ENCODE data around the gene ALDOB. TPM values are rescaled to one million over a fixed set of nuclear protein-coding genes. Genes with fewer than 3 reads are reported as not detected.

ALDOB gene
- total and polyA plus RNA-seq, 8 donors, result 0.45 to 101 (median 2.5) TPM; not detected in 1

DNA sequence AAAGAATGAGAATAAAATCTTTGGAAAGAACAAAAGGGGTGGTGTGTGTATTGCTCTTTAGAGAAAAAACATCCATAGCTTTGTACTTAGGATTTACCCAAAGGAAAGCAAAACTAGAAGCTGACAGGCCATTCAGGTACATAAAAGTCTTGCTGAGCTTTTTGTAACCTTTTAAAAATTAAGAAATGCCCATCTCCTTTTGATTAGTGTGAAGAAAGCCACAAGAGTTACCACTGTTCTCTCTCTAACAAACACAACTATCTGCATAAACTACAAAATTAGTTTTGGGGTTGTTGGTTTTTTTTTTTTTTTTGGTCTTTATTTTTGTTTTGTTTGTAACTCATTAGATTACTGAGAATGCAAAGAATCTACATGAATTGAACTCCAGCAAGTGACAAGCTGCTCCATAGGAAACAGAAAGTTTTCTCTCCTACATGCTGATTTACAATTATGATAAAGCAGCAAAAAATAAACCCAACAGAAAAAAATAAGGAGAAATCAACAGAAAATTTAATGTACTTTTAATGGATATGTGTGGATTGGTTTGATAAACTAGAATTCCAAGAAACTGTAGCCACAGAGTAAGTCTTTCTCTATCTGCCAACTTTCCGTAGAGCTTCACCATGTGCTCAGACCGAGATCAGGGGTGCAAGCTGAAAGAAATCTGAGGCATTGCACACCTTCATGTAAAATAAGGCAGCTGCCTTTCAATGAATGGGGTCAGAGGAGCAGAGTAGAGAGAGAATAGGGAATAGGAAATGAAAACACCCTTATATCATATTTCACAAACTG lies 63.1 kb downstream of the ALDOB start:
- no peak overlapping the region for H3K4me3 ChIP-seq
- H3K9me3 ChIP-seq, result peaks cover 0 to 3% (median 0%) of the 10 kb centered on the region in 4 donors
- TF ChIP-seq POLR2AphosphoS5 (IDR thresholded peaks at IDR 0.05) (no peak), POLR2A (IDR thresholded peaks at IDR 0.05) (no peak), EP300 (IDR thresholded peaks at IDR 0.05) (no peak)
- TF ChIP-seq, protein P1, sequence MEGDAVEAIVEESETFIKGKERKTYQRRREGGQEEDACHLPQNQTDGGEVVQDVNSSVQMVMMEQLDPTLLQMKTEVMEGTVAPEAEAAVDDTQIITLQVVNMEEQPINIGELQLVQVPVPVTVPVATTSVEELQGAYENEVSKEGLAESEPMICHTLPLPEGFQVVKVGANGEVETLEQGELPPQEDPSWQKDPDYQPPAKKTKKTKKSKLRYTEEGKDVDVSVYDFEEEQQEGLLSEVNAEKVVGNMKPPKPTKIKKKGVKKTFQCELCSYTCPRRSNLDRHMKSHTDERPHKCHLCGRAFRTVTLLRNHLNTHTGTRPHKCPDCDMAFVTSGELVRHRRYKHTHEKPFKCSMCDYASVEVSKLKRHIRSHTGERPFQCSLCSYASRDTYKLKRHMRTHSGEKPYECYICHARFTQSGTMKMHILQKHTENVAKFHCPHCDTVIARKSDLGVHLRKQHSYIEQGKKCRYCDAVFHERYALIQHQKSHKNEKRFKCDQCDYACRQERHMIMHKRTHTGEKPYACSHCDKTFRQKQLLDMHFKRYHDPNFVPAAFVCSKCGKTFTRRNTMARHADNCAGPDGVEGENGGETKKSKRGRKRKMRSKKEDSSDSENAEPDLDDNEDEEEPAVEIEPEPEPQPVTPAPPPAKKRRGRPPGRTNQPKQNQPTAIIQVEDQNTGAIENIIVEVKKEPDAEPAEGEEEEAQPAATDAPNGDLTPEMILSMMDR (IDR thresholded peaks at IDR 0.05), result no peak
- intact Hi-C loops (cut with DNase I; ENCODE audit: low total_unique reads), result no loop called here
- H3K4me1 ChIP-seq, result no peaks in the 10 kb centered on the region
- WGBS, 5 donors, result 51 to 80% (median 69%) methylated on average over 2 of the region's 2 CpGs
- no peaks in the 10 kb centered on the region for H3K27me3 ChIP-seq
- DNase-seq, result no peak
- no peak overlapping the region for H3K27ac ChIP-seq
- H3K36me3 ChIP-seq, result no peaks in the 10 kb centered on the region

- no peak overlapping the region for H3K4me3 ChIP-seq
- intact Hi-C loops (cut with DNase I; ENCODE audit: low total_unique reads), result no loop called here
- H3K4me1 ChIP-seq, result no peaks in the 10 kb centered on the region
- WGBS, 5 donors, result 89 to 98% (median 96%) methylated on average over 3 of the region's 3 CpGs
- no peaks in the 10 kb centered on the region for H3K36me3 ChIP-seq
- TF ChIP-seq, protein P1 (IDR thresholded peaks at IDR 0.05), result no peak
- TF ChIP-seq POLR2A (IDR thresholded peaks at IDR 0.05), result no peak
- no peak for TF ChIP-seq EP300 (IDR thresholded peaks at IDR 0.05)
- no peak for TF ChIP-seq POLR2AphosphoS5 (IDR thresholded peaks at IDR 0.05)
- DNase-seq, result no peak
- peaks cover 0 to 3% (median 0%) of the 10 kb centered on the region in 4 donors for H3K9me3 ChIP-seq
- no peak overlapping the region for H3K27ac ChIP-seq
- H3K27me3 ChIP-seq, result no peaks in the 10 kb centered on the region
These were observed 63.8 kb downstream of the ALDOB start for GRCh38 chr9:101371813-101372212.

Small RNAs within 50 kb of the gene (small RNA-seq; reads per million reads assigned to genes)
- gene AL353621.2, result 0 reads per million in 4 donors

Other genes with a start within 250 kb of the ALDOB start
- gene BAAT, start 50.8 kb downstream of the ALDOB start, total RNA-seq, result under 1 TPM in 1 of 5 donors, not detected in 4; 0.55 TPM
- gene BAAT, start 50.8 kb downstream of the ALDOB start, polyA plus RNA-seq, result not detected
- 10 to 100 TPM in 3 of 5 donors, 1 to 10 TPM in 1, under 1 TPM in 1; 0.87 to 46.1 (median 22.8) TPM for gene MRPL50, start 37.2 kb downstream of the ALDOB start, total RNA-seq
- 10 to 100 TPM in 2 of 3 donors, 1 to 10 TPM in 1; 7.0 to 12.2 (median 11.8) TPM for gene MRPL50, start 37.2 kb downstream of the ALDOB start, polyA plus RNA-seq
- 10 to 100 TPM in 4 of 5 donors, 1 to 10 TPM in 1; 7.0 to 52.2 (median 25.7) TPM for gene ZNF189, start 36.9 kb downstream of the ALDOB start, total RNA-seq
- gene ZNF189, start 36.9 kb downstream of the ALDOB start, polyA plus RNA-seq, result 10 to 100 TPM in 1 of 3 donors, 1 to 10 TPM in 2; 5.8 to 10.8 (median 7.0) TPM
- gene RNF20, start 98.1 kb upstream of the ALDOB start, total RNA-seq, result 10 to 100 TPM in 3 of 5 donors, 1 to 10 TPM in 2; 8.2 to 30.4 (median 14.8) TPM
- 10 to 100 TPM in 2 of 3 donors, 1 to 10 TPM in 1; 9.4 to 12.8 (median 12.0) TPM for gene RNF20, start 98.1 kb upstream of the ALDOB start, polyA plus RNA-seq
- gene PPP3R2, start 159.2 kb upstream of the ALDOB start, total RNA-seq, result not detected
- not detected for gene PPP3R2, start 159.2 kb upstream of the ALDOB start, polyA plus RNA-seq